Activated naive CD8-positive, alpha-beta T cell treated with anti-CD3 and anti-CD28 coated beads for 36 hours (primary cell): ENCODE data around the gene PDPN. TPM values are rescaled to one million over a fixed set of nuclear protein-coding genes. Genes with fewer than 3 reads are reported as not detected.

ENCODE experiments used
- DNase-seq: peaks from one replicate; pipeline ENCODE4 v3.0.0; 2021
- H3K27ac Mint-ChIP-seq: one replicate; pipeline ENCODE4 v1.8.0; 2022; ENCODE audit warnings: mild to moderate bottlenecking, moderate library complexity, mixed read lengths
- H3K27me3 Mint-ChIP-seq: one replicate; pipeline ENCODE4 v1.8.0; 2022; ENCODE audit warnings: mild to moderate bottlenecking, mixed read lengths
- H3K36me3 Mint-ChIP-seq: one replicate; pipeline ENCODE4 v1.8.0; 2021; ENCODE audit warnings: mild to moderate bottlenecking, mixed read lengths
- H3K4me1 Mint-ChIP-seq: one replicate; pipeline ENCODE4 v1.8.0; 2021; ENCODE audit warnings: mixed read lengths
- H3K4me3 Mint-ChIP-seq: one replicate; pipeline ENCODE4 v1.8.0; 2022; ENCODE audit warnings: mild to moderate bottlenecking, moderate library complexity, mixed read lengths
- H3K9me3 Mint-ChIP-seq: one replicate; pipeline ENCODE4 v1.8.0; 2022; ENCODE audit warnings: mixed read lengths
- total RNA-seq, 2 experiments: library from RNA; stranded (reverse); gene quantifications; one replicate each; pipeline ENCODE4 v1.2.3, GENCODE V29; 2021

PDPN gene
- total RNA-seq, 2 experiments from 2014 or later: not detected

- Mint-ChIP-seq H3K27ac (no peak overlapping the region), H3K27me3 (peaks cover 11% of the 10 kb centered on the region), H3K4me3 (no peak overlapping the region), H3K4me1 (no peaks in the 10 kb centered on the region), H3K9me3 (no peaks in the 10 kb centered on the region), H3K36me3 (no peaks in the 10 kb centered on the region)
- DNase-seq: no peak
Measured at GRCh38 chr1:13619909-13620308, 36.3 kb downstream of the PDPN start.

DNA sequence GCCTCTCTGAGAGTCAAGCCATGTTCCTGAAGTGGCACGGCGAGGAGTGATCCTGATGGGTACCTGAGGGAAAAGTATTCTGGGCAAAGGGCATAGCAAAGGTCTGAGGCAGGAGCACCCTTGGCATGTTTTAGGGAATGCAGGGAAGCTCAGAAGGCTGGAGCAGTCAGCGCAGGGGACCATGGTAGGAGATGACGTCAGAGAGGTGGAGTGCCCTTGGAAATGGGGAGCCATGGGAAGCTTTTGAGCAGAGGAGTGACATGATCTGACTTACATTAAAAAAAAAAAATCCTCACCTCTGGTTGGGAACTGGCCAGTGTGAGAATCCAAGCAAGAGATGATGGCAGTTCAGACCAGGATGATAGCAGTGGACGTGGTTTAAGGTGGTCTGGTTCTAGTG, 37.2 kb downstream of the PDPN start:
- Mint-ChIP-seq H3K36me3 (no peaks in the 10 kb centered on the region), H3K4me1 (no peaks in the 10 kb centered on the region), H3K9me3 (no peaks in the 10 kb centered on the region), H3K27ac (no peak overlapping the region), H3K27me3 (peaks cover 11% of the 10 kb centered on the region), H3K4me3 (no peak overlapping the region)
- no peak for DNase-seq

DNA sequence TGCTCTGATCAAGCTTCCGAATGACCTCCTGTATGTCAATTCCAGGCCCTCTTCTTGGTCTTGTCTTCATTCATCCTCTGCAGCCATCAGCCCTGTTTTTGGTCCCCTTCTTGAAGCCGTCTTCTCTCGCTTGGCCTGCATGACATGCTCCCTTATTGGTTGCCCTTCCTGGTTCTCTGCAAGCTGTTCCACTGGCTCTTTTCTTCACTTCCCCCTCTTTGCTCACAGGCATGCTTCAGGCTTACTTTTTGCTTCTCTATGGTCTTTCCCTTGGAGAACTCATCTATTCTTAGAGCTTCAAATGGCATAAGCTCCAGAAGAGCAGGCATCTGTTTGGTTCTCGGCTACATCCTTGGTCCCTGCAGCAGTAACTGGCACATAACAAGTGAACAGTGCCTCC, 38.8 kb downstream of the PDPN start:
- no peak overlapping the region for H3K27ac Mint-ChIP-seq
- no peaks in the 10 kb centered on the region for H3K9me3 Mint-ChIP-seq
- peaks cover 5% of the 10 kb centered on the region for H3K27me3 Mint-ChIP-seq
- no peak overlapping the region for H3K4me3 Mint-ChIP-seq
- H3K4me1 Mint-ChIP-seq: no peaks in the 10 kb centered on the region
- H3K36me3 Mint-ChIP-seq: no peaks in the 10 kb centered on the region
- DNase-seq: no peak

GRCh38 chr1:13623021-13623637, 39.5 kb downstream of the PDPN start:
- Mint-ChIP-seq H3K36me3 (no peaks in the 10 kb centered on the region), H3K27me3 (peaks cover 1% of the 10 kb centered on the region), H3K4me3 (no peak overlapping the region), H3K9me3 (no peaks in the 10 kb centered on the region), H3K27ac (no peak overlapping the region), H3K4me1 (no peaks in the 10 kb centered on the region)
- no peak for DNase-seq

DNA sequence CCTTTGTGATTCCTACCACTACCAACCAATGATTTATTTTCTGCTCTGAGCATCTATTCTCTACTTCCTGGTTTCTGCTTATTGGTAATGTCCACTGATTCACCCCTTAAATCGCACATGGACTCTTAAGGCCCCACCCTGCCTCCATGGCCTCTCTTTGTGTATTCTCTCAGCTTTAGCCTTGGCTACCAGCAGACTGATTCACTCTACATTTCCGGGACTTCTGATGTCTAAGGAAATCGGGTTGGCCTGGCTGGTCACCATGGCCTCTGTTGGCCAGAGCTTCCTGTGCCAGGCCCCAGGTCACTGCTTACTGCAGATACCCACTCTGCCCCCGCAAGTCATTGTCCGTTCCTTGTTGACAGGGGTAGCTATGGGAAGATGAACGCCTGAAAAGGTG, 40.9 kb downstream of the PDPN start:
- Mint-ChIP-seq H3K4me1 (no peaks in the 10 kb centered on the region), H3K9me3 (no peaks in the 10 kb centered on the region), H3K36me3 (no peaks in the 10 kb centered on the region), H3K27me3 (peaks cover 4% of the 10 kb centered on the region), H3K4me3 (no peak overlapping the region), H3K27ac (no peak overlapping the region)
- DNase-seq: no peak

DNA sequence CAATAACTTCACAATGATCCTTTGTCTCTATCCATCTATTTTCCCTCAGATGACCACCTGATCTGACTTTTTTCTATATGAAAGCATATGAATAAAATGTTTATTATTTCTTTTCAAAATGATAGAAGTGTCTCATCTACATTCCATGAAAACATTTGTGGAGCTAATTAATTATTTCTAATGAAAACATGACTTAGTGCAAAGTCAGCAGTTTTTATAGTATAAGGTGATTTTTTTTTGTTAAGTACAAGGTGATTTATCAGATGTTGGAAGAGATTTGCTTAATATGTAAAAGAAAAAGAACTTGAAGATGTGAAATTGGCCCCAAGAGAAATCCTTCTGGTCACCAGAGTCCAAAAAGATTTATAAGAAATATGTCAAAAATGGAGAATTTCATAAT, 43.5 kb downstream of the PDPN start:
- H3K27me3 Mint-ChIP-seq: peaks cover 4% of the 10 kb centered on the region
- H3K4me3 Mint-ChIP-seq: no peak overlapping the region
- H3K4me1 Mint-ChIP-seq: no peaks in the 10 kb centered on the region
- H3K27ac Mint-ChIP-seq: no peak overlapping the region
- no peak for DNase-seq
- no peaks in the 10 kb centered on the region for H3K36me3 Mint-ChIP-seq
- H3K9me3 Mint-ChIP-seq: peaks cover 2% of the 10 kb centered on the region

GRCh38 chr1:13628218-13628617, 44.6 kb downstream of the PDPN start:
- no peaks in the 10 kb centered on the region for H3K4me1 Mint-ChIP-seq
- H3K36me3 Mint-ChIP-seq: no peaks in the 10 kb centered on the region
- no peak overlapping the region for H3K27ac Mint-ChIP-seq
- no peak for DNase-seq
- H3K9me3 Mint-ChIP-seq: peaks cover 2% of the 10 kb centered on the region
- H3K27me3 Mint-ChIP-seq: peaks cover 4% of the 10 kb centered on the region
- H3K4me3 Mint-ChIP-seq: no peak overlapping the region

DNA sequence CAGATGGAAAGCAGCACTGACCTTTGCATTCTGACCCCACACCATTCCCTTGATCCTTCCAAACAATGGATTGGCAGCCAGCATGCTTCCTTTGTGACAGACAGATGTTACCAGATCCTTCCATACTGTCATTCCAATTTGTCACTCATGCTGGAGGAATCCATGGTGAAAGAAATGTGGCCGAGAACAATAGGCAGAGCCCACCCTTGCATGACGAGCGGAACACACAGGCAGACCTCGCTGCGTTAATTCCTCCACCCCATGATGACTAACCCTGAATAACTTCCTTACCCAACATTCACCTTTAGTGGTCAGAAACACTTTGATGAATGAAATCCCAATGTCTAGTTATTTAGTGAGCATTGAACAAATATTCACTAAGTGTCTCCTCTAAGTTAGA, 45.1 kb downstream of the PDPN start:
- no peaks in the 10 kb centered on the region for H3K36me3 Mint-ChIP-seq
- H3K27me3 Mint-ChIP-seq: peaks cover 4% of the 10 kb centered on the region
- no peaks in the 10 kb centered on the region for H3K4me1 Mint-ChIP-seq
- H3K9me3 Mint-ChIP-seq: peaks cover 2% of the 10 kb centered on the region
- no peak overlapping the region for H3K27ac Mint-ChIP-seq
- H3K4me3 Mint-ChIP-seq: no peak overlapping the region
- DNase-seq: no peak

DNA sequence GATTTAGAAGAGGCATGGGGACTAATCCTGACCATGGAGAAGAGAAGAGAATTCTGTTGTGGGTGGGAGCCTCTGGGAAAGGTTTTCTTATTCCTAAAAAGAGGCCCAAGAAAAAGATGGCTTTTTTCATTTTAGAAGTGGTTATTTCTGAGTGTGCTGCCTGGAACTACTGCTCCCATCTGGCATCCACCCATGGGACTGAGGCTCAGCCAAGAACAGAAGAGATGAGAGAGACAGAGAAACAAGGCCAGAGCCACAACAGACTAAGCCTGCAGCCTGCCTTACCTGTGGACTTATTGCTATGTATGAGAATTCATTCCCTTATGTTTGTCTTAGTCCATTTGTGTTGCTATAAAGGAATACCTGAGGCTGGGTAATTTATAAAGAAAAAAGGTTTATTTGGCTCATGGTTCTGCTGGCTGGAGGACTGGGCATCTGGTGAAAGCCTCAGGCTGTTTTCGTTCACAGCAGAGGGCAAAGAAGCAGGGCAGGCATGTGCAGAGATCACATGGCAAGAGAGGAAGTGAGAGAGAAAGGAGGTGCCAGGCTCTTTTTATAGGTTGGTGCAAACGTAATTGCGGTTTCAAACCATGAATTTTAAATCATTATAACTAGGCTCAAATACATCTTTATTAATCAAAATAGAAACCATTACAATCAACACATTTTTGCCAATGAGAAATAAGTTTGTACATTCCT, 58.8 kb downstream of the PDPN start:
- Mint-ChIP-seq H3K9me3 (peaks cover 20% of the 10 kb centered on the region), H3K4me3 (no peak overlapping the region), H3K4me1 (no peaks in the 10 kb centered on the region), H3K27ac (no peak overlapping the region), H3K27me3 (peaks cover 8% of the 10 kb centered on the region), H3K36me3 (peaks cover 5% of the 10 kb centered on the region)
- no peak for DNase-seq

- peaks cover 17% of the 10 kb centered on the region for H3K9me3 Mint-ChIP-seq
- H3K4me1 Mint-ChIP-seq: no peaks in the 10 kb centered on the region
- no peak overlapping the region for H3K4me3 Mint-ChIP-seq
- no peak for DNase-seq
- H3K27me3 Mint-ChIP-seq: peaks cover 6% of the 10 kb centered on the region
- peaks cover 3% of the 10 kb centered on the region for H3K36me3 Mint-ChIP-seq
- H3K27ac Mint-ChIP-seq: no peak overlapping the region
Measured at GRCh38 chr1:13643017-13643416, 59.4 kb downstream of the PDPN start.

DNA sequence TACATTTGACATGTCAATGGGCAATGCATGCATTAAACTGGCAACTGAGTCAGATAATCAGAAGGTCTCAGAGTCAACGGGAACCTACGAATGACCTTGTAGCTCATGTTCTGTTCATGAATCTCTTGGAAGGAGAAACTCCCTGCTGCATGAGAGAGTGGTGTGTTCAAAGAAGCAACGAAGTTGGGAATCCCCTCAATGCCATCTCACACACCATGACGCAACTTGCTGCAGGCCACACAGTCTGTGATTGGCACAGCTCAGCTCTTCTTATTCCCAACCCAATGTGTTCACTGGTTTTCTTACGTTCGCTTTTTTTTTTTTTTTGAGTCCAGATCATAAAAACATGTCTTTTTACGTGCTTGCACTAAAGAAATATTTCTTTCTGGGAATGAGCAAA, 62.9 kb downstream of the PDPN start:
- Mint-ChIP-seq H3K4me1 (no peaks in the 10 kb centered on the region), H3K9me3 (peaks cover 4% of the 10 kb centered on the region), H3K27me3 (no peaks in the 10 kb centered on the region), H3K27ac (no peak overlapping the region), H3K36me3 (no peaks in the 10 kb centered on the region), H3K4me3 (no peak overlapping the region)
- DNase-seq: no peak

GRCh38 chr1:13651279-13651678, 67.6 kb downstream of the PDPN start:
- peaks cover 4% of the 10 kb centered on the region for H3K9me3 Mint-ChIP-seq
- no peak overlapping the region for H3K27ac Mint-ChIP-seq
- no peaks in the 10 kb centered on the region for H3K4me1 Mint-ChIP-seq
- H3K36me3 Mint-ChIP-seq: no peaks in the 10 kb centered on the region
- DNase-seq: no peak
- no peak overlapping the region for H3K4me3 Mint-ChIP-seq
- peaks cover 7% of the 10 kb centered on the region for H3K27me3 Mint-ChIP-seq

GRCh38 chr1:13652238-13652637, 68.6 kb downstream of the PDPN start:
- H3K27ac Mint-ChIP-seq: no peak overlapping the region
- peaks cover 4% of the 10 kb centered on the region for H3K9me3 Mint-ChIP-seq
- no peaks in the 10 kb centered on the region for H3K4me1 Mint-ChIP-seq
- no peaks in the 10 kb centered on the region for H3K36me3 Mint-ChIP-seq
- H3K27me3 Mint-ChIP-seq: peaks cover 7% of the 10 kb centered on the region
- DNase-seq: no peak
- H3K4me3 Mint-ChIP-seq: no peak overlapping the region

- Mint-ChIP-seq H3K27me3 (no peaks in the 10 kb centered on the region), H3K9me3 (peaks cover 3% of the 10 kb centered on the region), H3K4me3 (no peak overlapping the region), H3K36me3 (peaks cover 2% of the 10 kb centered on the region), H3K27ac (no peak overlapping the region), H3K4me1 (peaks cover 12% of the 10 kb centered on the region)
- DNase-seq: no peak
Measured at GRCh38 chr1:13661539-13661938, 77.9 kb downstream of the PDPN start.

DNA sequence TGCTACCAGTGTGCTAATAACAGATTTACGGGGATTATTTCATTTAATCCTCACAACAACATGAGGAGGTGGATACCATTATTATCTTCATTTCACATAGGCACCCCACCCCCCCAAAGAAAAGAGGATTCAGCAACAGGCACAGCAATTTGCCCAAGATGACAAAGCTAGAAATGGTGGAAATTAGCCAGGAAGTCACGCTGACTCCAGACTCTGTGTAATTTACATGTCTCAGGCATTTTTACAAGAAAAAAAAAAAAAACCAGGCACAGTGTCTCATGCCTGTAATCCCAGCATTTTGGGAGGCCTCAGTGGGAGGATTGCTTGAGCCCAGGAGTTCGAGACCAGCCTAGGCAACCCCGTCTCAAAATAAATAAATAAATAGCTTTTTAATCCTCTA, 78.9 kb downstream of the PDPN start:
- Mint-ChIP-seq H3K27ac (no peak overlapping the region), H3K27me3 (no peaks in the 10 kb centered on the region), H3K9me3 (peaks cover 3% of the 10 kb centered on the region), H3K4me1 (peaks cover 12% of the 10 kb centered on the region), H3K4me3 (no peak overlapping the region), H3K36me3 (peaks cover 2% of the 10 kb centered on the region)
- no peak for DNase-seq

DNA sequence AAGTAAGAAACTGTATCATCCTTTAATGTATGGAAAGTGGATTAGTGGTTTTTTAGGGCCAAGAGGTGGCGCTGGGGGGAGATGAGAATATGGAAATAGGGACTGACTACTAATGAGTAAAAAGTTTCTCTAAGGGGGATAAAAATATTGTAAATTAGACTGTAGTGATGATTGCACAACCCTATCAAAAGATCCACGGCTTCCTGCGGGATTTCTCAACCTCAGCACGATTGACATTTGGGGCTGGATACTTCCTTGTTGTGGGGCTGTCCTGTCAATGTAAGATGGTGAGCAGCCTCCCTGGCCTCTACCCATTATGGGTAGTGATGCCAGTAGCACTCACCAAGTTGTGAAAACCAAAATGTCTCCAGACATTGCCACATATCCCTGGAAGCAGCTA, 80.3 kb downstream of the PDPN start:
- Mint-ChIP-seq H3K27ac (no peak overlapping the region), H3K9me3 (peaks cover 3% of the 10 kb centered on the region), H3K27me3 (no peaks in the 10 kb centered on the region), H3K4me1 (peaks cover 12% of the 10 kb centered on the region), H3K36me3 (peaks cover 2% of the 10 kb centered on the region), H3K4me3 (no peak overlapping the region)
- DNase-seq: no peak
